ENCODE results near the gene GPHN.

The GPHN gene

GRCh38 chr14:66657780-66658179 lies 149.8 kb downstream of the GPHN start:
- no peak for DNase-seq (ENCODE audit: low spot score)
- TF ChIP-seq, protein P1, sequence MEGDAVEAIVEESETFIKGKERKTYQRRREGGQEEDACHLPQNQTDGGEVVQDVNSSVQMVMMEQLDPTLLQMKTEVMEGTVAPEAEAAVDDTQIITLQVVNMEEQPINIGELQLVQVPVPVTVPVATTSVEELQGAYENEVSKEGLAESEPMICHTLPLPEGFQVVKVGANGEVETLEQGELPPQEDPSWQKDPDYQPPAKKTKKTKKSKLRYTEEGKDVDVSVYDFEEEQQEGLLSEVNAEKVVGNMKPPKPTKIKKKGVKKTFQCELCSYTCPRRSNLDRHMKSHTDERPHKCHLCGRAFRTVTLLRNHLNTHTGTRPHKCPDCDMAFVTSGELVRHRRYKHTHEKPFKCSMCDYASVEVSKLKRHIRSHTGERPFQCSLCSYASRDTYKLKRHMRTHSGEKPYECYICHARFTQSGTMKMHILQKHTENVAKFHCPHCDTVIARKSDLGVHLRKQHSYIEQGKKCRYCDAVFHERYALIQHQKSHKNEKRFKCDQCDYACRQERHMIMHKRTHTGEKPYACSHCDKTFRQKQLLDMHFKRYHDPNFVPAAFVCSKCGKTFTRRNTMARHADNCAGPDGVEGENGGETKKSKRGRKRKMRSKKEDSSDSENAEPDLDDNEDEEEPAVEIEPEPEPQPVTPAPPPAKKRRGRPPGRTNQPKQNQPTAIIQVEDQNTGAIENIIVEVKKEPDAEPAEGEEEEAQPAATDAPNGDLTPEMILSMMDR (IDR thresholded peaks at IDR 0.05; ENCODE audit: extremely low read depth, missing control alignments), result no peak

GRCh38 chr14:66662374-66662773 lies 154.4 kb downstream of the GPHN start:
- no peak for DNase-seq (ENCODE audit: low spot score)

GRCh38 chr14:66677780-66678179 lies 169.8 kb downstream of the GPHN start:
- no peak for DNase-seq (ENCODE audit: low spot score)
- TF ChIP-seq, protein P1 (IDR thresholded peaks at IDR 0.05; ENCODE audit: extremely low read depth, missing control alignments), result no peak

More at GRCh38 chr14:66662374-66662773, 154.4 kb downstream of the GPHN start:
- TF ChIP-seq, protein P1 (IDR thresholded peaks at IDR 0.05; ENCODE audit: extremely low read depth, missing control alignments), result no peak

- DNase-seq (ENCODE audit: low spot score), result no peak
- TF ChIP-seq, protein P1 (IDR thresholded peaks at IDR 0.05; ENCODE audit: extremely low read depth, missing control alignments), result no peak
These were observed 172.3 kb downstream of the GPHN start for GRCh38 chr14:66680216-66680615.

- TF ChIP-seq, protein P1 (IDR thresholded peaks at IDR 0.05; ENCODE audit: extremely low read depth, missing control alignments), result no peak
- DNase-seq (ENCODE audit: low spot score), result no peak
These were observed 188.4 kb downstream of the GPHN start for GRCh38 chr14:66696326-66696725.

GRCh38 chr14:66698503-66698902 lies 190.6 kb downstream of the GPHN start:
- TF ChIP-seq, protein P1 (IDR thresholded peaks at IDR 0.05; ENCODE audit: extremely low read depth, missing control alignments), result no peak
- no peak for DNase-seq (ENCODE audit: low spot score)

DNA sequence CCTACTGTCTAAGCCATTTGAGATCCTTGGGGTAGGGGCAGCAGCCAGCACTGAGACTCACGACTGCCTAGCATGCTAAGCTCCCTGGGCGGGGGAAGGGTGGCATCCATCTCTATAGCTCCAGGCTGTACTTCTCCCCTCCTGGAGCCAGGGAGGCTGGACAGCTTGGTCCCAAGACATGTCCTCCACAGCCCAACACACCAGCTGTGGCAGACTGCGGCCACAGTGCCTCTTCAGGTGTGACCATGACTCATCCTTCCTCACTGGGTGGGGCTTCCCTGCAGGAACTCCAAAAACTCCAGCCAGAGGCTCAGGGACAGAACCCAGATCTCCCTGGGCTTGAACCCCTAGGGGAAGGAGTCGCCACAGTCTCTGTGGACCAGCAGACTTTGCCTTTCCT lies 193.9 kb downstream of the GPHN start:
- no peak for DNase-seq (ENCODE audit: low spot score)
- TF ChIP-seq, protein P1 (IDR thresholded peaks at IDR 0.05; ENCODE audit: extremely low read depth, missing control alignments), result no peak
